Activated T-cell treated with anti-CD3 and anti-CD28 coated beads, Interleukin-2, amount 50 U/mL, for 24 hours (primary cell): ENCODE measurements around the gene PRR22.

Source experiments
- DNase-seq: peaks from one replicate; pipeline ENCODE4 v3.0.0-alpha.2; 2020
- H3K27ac Mint-ChIP-seq: 2 replicates; pipeline ENCODE4 v1.8.0; 2020; ENCODE audit warnings: mild to moderate bottlenecking, mixed read lengths
- H3K27me3 Mint-ChIP-seq: 2 replicates; pipeline ENCODE4 v1.8.0; 2020; ENCODE audit warnings: mixed read lengths
- H3K36me3 Mint-ChIP-seq: 2 replicates; pipeline ENCODE4 v1.8.0; 2020; ENCODE audit warnings: low read depth, mixed read lengths
- H3K4me1 Mint-ChIP-seq: 2 replicates; pipeline ENCODE4 v1.8.0; 2020; ENCODE audit warnings: low read depth, mixed read lengths
- H3K4me3 Mint-ChIP-seq: 2 replicates; pipeline ENCODE4 v1.8.0; 2020; ENCODE audit warnings: mild to moderate bottlenecking, moderate library complexity, mixed read lengths
- H3K9me3 Mint-ChIP-seq: 2 replicates; pipeline ENCODE4 v1.8.0; 2020; ENCODE audit warnings: mixed read lengths

Gene PRR22

DNA sequence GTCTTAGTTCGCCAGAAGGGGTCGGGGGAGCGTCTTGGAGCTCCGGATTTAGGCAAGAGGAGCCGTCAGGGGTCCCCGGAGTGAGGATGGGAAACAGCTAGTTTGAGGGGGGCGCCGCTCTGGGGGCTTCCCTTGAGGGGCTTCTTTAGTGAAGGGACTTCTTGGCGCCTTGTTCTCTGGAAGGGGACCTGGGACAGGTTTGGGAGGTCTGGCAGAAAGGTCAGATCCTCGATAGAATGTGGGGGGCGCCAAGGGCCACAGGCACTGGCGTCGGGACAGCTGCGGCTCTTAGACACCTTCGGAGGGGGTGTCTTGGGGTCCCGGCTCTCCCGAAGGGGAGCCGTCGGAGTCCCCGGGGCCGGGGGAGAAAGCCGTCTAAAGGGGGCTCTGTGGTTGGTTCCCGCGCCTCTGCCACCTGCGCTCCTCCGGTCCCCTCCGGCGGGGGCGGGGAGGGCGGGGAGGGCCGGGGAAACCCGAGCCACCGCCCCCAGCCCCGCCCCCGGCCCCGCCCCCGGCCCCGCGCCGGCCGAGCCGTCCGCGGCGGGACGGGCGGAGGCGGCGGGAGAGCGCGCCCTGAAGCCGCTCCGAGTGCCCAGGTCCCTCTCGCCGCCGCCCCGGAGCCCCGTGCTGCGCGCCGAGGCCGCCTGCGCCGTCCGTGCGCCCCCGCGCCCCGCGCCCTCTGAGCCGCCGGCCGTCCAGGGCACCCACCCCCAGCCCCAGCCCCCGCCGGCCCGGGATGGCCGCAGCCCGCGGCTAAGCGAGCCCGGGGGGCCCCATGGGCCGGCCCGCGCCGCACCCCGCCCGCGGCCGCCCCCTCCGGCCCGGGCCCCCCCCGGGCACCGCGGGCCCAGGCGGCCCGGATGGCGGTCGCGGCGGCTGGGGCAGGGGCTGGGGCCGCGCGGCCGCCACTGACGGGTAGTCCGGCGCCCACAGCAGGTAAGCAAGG lies 20.2 kb upstream of the PRR22 start, which contains the start of gene NRTN:
NRTN (plus strand) TSS at position 552 of the 946 bp plus-strand sequence. CDS start 19,099 bp downstream, outside the sequence.
- H3K27me3 Mint-ChIP-seq: peaks cover 28% of the 10 kb centered on the region
- H3K4me1 Mint-ChIP-seq: peaks cover 24% of the 10 kb centered on the region
- peak within 1 kb of the TSS; percentile 70 for H3K4me3 Mint-ChIP-seq
- peak; percentile 68 for DNase-seq
- H3K27ac Mint-ChIP-seq: peak within 1 kb of the TSS; percentile 71
- no peaks in the 10 kb centered on the region for H3K9me3 Mint-ChIP-seq
- H3K36me3 Mint-ChIP-seq: no peaks in the 10 kb centered on the region

DNA sequence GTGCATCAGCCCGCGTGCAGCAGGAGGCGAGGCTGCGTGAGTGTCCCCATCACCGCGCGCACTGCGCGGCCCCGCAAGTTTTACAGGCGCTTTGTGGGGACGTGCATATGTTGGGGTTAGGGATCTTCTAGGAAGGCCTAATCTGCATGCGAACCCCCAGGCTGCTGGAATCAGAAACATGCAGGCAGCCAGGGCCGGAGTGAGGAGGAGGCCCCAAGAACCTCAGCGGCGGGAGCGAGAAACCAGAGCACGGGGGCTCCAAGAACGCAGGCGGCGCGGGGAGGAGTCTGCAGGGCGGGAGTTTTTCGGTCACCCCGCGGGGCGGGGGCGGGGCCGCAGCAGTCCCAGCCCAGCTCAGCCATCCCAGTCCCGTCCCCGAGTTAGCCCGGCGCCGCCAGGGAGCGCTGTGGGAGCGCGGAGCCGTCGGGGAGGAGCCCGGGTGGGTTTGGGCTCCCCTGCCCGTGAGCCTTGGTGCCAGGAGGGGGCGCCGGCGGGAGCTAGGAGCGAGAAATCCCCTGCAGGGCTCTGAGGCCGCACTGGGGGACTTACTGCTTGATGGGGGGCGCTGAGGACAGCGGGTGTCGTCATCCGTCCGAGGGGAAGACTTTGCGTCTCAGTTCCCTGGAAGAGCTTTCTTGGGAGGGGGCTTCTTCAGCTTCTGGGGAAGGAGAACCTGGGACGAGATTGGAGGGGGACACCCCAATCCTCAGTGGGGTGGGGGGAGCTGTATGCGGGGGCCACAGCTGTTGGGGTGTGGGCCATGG lies 19.4 kb upstream of the PRR22 start:
- Mint-ChIP-seq H3K9me3 (no peaks in the 10 kb centered on the region), H3K27me3 (peaks cover 34% of the 10 kb centered on the region), H3K27ac (peak overlapping the region; percentile 71), H3K36me3 (no peaks in the 10 kb centered on the region), H3K4me1 (peaks cover 26% of the 10 kb centered on the region), H3K4me3 (peak overlapping the region; percentile 70)
- DNase-seq: peak; percentile 98

DNA sequence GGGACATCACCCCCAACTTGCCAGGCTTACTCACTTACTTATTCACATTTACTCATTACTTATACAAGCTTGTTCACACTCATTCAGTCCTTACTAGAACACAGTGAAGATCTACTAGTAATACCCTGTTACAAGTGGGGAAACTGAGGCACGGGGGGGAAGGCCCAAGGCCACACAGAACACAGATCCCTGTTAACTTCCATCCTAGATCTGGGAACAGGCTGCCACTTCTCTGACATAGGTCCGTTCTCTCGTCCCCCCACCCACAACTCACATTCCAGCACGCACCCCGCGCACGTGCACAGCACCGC lies 18.9 kb upstream of the PRR22 start:
- no peak for DNase-seq
- peak overlapping the region; percentile 57 for H3K27ac Mint-ChIP-seq
- H3K27me3 Mint-ChIP-seq: peaks cover 37% of the 10 kb centered on the region
- no peaks in the 10 kb centered on the region for H3K36me3 Mint-ChIP-seq
- no peaks in the 10 kb centered on the region for H3K9me3 Mint-ChIP-seq
- H3K4me1 Mint-ChIP-seq: peaks cover 26% of the 10 kb centered on the region
- peak overlapping the region; percentile 70 for H3K4me3 Mint-ChIP-seq

DNA sequence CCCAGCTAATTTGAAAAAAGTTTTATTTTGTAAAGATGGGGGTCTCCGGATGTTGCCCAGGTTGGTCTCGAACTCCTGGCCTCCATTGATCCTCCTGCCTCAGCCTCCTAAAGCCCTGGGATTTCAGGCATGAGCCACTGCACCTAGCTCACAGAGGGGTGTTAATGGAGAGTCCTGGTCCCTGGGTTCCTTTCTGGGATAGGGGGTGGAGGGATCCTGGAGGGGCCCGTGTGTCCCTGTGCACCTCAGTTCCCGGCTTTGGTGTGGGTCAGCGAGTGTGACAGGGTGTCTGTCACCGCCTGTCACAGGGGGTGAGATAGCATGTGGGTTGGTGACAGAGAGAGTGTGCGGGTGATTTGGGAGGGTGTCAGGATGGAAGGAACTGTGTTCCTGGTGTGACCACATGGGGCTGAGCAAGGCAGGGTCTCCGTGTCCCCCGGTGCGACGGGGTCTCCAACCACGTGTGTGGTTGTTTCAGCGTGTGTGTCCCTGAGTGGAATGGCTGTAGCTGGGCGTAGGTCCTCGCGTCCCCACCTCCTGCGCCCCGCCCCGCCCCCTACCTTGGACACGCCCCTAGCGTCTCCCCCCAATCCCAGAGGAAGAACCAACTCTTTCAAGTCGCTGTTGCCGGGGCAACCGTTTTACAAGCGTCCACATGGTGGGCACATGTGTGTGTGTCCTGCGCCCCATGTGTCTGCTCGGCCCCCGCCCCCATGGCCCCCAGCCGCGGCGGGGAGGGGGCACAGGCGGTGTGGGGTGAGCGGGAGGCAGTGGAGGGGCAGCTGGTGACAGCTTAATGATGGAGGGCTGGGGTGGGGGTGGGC lies 17.5 kb upstream of the PRR22 start:
- H3K27ac Mint-ChIP-seq: peak overlapping the region; percentile 32
- no peak for DNase-seq
- H3K9me3 Mint-ChIP-seq: no peaks in the 10 kb centered on the region
- H3K4me3 Mint-ChIP-seq: no peak overlapping the region
- peaks cover 26% of the 10 kb centered on the region for H3K4me1 Mint-ChIP-seq
- peaks cover 37% of the 10 kb centered on the region for H3K27me3 Mint-ChIP-seq
- H3K36me3 Mint-ChIP-seq: no peaks in the 10 kb centered on the region

DNA sequence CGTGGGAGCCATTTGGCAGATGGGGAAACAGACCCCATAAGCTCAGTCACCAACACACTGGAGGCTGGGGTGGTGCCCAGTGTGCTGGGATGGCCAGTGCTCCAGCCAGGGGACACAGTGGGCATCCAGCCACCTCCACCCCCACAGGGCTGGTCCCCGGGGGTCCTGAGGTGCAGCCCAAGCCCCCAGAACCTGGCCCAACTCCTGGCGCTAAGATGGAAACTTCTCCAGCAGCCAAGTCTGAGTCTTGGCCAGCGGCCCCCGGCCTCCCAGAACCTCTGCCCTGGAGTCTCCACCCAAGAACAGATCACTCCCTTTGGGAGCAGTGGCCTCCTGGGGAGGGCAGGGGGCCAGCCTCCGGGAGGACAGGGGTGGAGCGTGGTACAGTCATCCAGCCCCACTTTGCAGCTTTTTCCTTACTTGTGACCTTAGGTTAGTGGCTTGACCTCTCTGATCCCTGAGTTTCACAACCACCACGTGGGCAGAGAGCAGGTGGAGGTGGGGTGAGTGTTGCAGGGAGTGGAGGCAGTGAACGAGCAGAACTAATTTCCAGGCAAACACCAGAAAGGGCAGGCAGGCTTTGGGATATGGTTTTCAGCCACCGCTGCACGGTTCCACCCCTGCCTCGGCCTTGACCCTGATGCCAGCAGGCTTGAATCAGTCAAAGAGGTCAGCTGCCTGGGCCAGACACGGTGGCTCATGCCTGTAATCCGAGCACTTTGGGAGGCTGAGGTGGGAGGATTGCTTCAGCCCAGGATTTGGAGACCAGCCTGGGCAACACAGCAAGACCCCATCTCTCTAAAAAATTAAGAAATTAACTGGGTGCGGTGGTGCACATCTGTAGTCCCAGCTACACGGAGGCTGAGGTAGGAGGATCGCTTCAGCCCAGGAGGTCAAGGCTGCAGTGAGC lies 16.1 kb upstream of the PRR22 start:
- peaks cover 37% of the 10 kb centered on the region for H3K27me3 Mint-ChIP-seq
- H3K4me3 Mint-ChIP-seq: no peak overlapping the region
- H3K4me1 Mint-ChIP-seq: peaks cover 26% of the 10 kb centered on the region
- H3K36me3 Mint-ChIP-seq: no peaks in the 10 kb centered on the region
- H3K9me3 Mint-ChIP-seq: no peaks in the 10 kb centered on the region
- H3K27ac Mint-ChIP-seq: no peak overlapping the region
- no peak for DNase-seq

DNA sequence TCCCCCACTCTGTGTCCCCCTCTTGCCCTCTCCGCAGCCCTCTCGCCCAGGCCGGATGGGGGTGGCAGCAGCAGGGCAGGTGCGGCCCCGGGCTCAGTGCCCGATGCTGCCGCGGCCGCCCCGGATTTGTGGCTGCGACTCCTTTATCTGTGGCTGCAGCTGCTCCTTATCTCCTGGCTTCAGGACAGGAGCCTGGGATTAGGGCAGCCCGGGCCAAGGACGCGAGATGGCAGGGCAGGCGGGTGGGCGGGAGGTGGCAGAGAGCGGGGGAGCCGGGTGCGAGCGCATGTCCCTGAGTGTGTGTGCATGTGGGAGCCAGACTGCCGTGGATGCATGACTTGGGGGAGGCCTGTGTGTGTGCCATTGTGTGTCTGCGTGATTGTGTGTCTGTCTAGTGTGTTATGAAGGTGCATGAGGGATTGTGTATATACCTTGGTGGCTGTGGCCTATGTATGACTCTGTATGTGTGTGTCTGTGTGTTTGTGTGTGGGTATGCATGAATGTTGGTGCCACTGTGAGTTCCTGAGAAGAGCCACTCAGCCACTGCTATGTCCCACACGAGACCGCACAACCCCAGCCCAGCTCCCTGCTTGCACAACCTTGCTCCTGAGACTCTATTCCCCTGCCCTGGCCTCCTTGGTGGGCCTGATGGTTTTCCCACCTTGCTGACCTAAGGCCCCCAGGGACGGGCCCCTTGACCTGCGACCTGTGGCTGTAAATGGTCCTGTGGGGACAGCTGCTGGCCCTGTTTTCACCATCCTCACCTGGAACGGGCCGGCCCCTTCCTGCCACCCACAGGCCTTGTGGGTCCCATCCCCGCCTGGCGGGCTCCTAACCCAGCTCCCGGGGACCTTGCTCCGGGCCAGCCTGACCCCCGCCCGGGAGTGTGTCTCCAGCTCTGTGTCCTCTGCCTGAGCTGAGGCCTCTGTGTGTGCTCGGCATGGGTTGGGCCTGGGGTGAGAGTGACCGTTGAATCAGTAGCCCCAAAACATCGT lies 15.0 kb upstream of the PRR22 start:
- peaks cover 25% of the 10 kb centered on the region for H3K4me1 Mint-ChIP-seq
- no peak for DNase-seq
- no peaks in the 10 kb centered on the region for H3K9me3 Mint-ChIP-seq
- no peak overlapping the region for H3K4me3 Mint-ChIP-seq
- H3K27me3 Mint-ChIP-seq: peaks cover 32% of the 10 kb centered on the region
- H3K36me3 Mint-ChIP-seq: no peaks in the 10 kb centered on the region
- no peak overlapping the region for H3K27ac Mint-ChIP-seq

DNA sequence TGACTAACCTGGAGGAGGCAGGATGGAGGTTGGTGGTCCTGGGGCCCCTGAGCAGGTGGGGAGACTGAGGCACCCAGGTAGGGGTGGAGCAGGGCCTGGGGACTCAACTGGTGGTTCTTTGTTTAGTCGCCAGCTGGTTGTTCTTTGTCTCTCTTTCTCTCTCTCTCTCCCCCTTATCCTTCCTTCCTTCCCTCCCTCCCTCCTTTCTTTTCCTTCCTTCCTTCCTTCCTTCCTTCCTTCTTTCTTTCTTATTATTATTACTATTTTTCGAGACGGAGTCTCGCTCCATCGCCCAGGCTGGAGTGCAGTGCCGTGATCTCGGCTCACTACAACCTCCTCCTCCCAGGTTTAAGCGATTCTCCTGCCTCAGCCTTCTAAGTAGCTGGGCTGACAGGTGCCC lies 13.7 kb upstream of the PRR22 start:
- Mint-ChIP-seq H3K27ac (no peak overlapping the region), H3K36me3 (no peaks in the 10 kb centered on the region), H3K9me3 (no peaks in the 10 kb centered on the region), H3K4me1 (peaks cover 13% of the 10 kb centered on the region), H3K4me3 (no peak overlapping the region), H3K27me3 (peaks cover 27% of the 10 kb centered on the region)
- no peak for DNase-seq

DNA sequence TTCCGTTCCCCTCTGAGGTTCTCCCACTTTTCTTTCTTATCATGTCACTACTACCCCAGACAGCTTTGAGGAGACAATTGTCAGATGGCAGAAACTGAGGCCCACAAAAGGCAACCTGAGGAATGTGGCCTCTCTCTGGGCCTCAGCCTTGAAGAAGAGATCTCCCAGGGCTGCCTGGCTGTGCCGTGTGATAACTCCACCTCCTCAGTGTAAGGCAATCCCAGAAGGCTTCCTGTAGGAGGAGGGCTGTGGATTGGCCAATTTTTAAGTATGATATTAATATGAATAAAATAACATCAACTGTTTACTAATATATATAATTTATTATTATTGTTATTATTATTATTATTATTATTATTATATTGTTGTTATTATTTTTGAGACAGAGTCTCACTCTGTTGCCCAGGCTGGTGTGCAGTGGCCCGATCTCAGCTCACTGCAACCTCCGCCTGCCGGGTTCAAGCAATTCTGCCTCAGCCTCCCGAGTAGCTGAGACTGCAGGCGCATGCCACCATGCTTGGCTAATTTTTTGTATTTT lies 10.9 kb upstream of the PRR22 start:
- Mint-ChIP-seq H3K4me3 (no peak overlapping the region), H3K27me3 (peaks cover 9% of the 10 kb centered on the region), H3K4me1 (peaks cover 6% of the 10 kb centered on the region), H3K27ac (no peak overlapping the region), H3K36me3 (peaks cover 6% of the 10 kb centered on the region), H3K9me3 (no peaks in the 10 kb centered on the region)
- DNase-seq: no peak

DNA sequence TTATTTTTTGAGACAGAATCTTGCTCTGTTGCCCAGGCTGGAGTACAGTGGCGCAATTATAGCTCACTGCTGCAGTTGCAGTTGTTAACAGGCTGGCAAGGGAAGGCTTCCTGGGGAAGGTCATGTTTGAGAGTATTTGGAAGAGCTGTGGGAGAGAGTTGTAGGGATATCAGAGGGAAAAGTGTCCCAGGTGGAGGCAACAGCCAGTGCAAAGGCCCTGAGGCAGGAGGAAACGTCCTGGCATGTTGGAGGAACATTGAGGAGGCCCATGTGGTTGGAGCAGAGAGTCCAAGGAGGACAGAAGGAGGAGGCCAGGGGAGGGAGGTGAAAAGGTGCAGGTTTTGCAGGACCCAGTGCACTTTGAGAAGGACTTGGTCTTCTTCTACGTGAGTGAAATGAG lies 8.6 kb upstream of the PRR22 start:
- H3K4me1 Mint-ChIP-seq: peaks cover 15% of the 10 kb centered on the region
- no peak for DNase-seq

DNA sequence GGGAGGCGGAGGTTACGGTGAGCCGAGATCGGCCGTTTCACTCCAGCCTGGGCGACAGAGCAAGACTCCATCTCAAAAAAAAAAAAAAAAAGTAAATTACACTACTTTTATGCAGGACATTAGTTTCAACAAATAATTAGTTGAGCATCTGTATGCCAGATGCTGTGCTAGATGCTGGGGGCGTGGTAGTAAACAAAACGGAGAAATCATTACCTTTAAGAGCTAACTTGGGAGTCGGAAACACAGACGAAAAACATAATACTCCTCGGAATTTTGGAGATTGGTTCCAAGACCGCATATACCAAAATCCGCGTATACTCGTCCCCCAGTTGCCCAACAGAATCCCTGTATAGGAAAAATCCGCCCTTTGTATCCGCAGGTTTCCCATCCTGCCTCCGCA lies 7.7 kb upstream of the PRR22 start:
- peaks cover 17% of the 10 kb centered on the region for H3K4me1 Mint-ChIP-seq
- H3K9me3 Mint-ChIP-seq: no peaks in the 10 kb centered on the region
- H3K27me3 Mint-ChIP-seq: no peaks in the 10 kb centered on the region
- peaks cover 34% of the 10 kb centered on the region for H3K36me3 Mint-ChIP-seq
- DNase-seq: no peak
- H3K4me3 Mint-ChIP-seq: no peak overlapping the region
- no peak overlapping the region for H3K27ac Mint-ChIP-seq

More for the DNA sequence above, 8.6 kb upstream of the PRR22 start:
- Mint-ChIP-seq H3K36me3 (peaks cover 27% of the 10 kb centered on the region), H3K4me3 (no peak overlapping the region), H3K27ac (no peak overlapping the region), H3K27me3 (no peaks in the 10 kb centered on the region), H3K9me3 (no peaks in the 10 kb centered on the region)

DNA sequence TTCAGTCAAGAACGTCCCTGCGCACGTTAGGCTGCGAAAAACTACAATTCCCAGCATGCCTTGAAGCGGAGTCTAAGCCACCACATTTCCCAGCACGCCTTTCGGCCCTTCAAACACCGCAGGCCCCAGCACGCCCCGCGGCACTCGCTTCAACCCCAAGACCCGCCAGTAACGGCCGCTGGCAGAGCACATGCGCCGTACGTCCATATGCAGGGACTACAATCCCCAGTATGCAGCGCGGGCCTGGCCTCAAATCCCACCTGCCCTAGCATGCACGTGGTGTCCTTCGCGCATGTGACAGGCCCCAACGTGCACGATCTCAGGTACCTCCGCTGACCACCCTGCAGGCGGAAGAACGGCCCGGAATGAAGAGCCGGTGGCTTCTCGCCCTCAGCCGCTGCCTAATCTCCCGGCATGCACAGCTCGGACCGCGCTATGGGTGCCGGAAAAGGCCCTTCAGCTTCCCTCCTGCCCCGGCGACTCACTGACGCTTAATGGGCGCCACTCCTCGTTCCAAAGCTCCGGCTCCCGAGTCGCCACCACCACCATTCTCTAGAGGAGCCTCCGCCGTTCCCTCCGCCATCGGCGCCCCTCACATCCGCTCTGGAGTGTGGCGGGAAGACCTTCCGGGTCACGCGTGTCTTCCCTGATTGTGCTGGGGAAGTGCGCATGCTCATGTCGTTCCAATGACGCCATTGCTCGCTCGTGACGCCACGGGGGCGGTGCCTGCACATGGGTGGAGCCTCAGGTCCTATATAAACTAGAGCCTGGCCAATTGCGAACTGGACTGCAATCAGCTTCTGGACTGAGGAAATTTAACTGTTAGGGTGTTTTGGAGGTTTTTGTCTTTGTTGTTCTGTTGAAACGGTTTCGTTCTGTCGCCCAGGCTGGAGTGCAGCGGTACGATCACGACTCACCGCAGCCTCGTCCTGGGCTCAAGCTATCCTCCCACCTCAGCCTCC lies 6.3 kb upstream of the PRR22 start, which contains the start of gene DUS3L:
DUS3L (minus strand) TSS at position 605 of the 962 bp plus-strand sequence; CDS start at position 583, 22 bp downstream.
- peaks cover 19% of the 10 kb centered on the region for H3K4me1 Mint-ChIP-seq
- DNase-seq: peak; percentile 97
- H3K27ac Mint-ChIP-seq: peak within 1 kb of the TSS; percentile 100
- no peaks in the 10 kb centered on the region for H3K9me3 Mint-ChIP-seq
- no peaks in the 10 kb centered on the region for H3K27me3 Mint-ChIP-seq
- H3K36me3 Mint-ChIP-seq: peaks cover 48% of the 10 kb centered on the region
- peak within 1 kb of the TSS; percentile 96 for H3K4me3 Mint-ChIP-seq
